NCI-H345 treated with DMSO at 0.1 percent for 48 hours (cell line): ENCODE measurements around the gene PHACTR1.

Source experiments
- DNase-seq: peaks from one replicate; lab custom pipeline; 2025; ENCODE audit not compliant: unreplicated experiment; lab: John Stamatoyannopoulos, UW

Gene PHACTR1

GRCh38 chr6:13278164-13278563 is 561.6 kb downstream of the PHACTR1 start:
- DNase-seq, result no peak

- no peak for DNase-seq
Observed at GRCh38 chr6:13278991-13279390, 562.4 kb downstream of the PHACTR1 start.

GRCh38 chr6:13280254-13280653 is 563.7 kb downstream of the PHACTR1 start:
- no peak for DNase-seq

GRCh38 chr6:13281686-13282085 is 565.1 kb downstream of the PHACTR1 start:
- DNase-seq, result no peak

- DNase-seq, result no peak
Observed at GRCh38 chr6:13282393-13283069, 566.0 kb downstream of the PHACTR1 start.

GRCh38 chr6:13283331-13283730 is 566.8 kb downstream of the PHACTR1 start:
- DNase-seq, result no peak

GRCh38 chr6:13284646-13285045 is 568.1 kb downstream of the PHACTR1 start:
- no peak for DNase-seq

GRCh38 chr6:13285705-13286104 is 569.1 kb downstream of the PHACTR1 start:
- no peak for DNase-seq

- no peak for DNase-seq
Observed at GRCh38 chr6:13286181-13286580, 569.6 kb downstream of the PHACTR1 start.

GRCh38 chr6:13287104-13287503 is 570.5 kb downstream of the PHACTR1 start:
- DNase-seq, result no peak

GRCh38 chr6:13288481-13288880 is 571.9 kb downstream of the PHACTR1 start:
- DNase-seq, result no peak

- DNase-seq, result no peak
Observed at GRCh38 chr6:13288969-13289391, 572.4 kb downstream of the PHACTR1 start.

- DNase-seq, result no peak
Observed at GRCh38 chr6:13289789-13290318, 573.3 kb downstream of the PHACTR1 start.

- DNase-seq, result no peak
Observed at GRCh38 chr6:13290335-13290734, 573.8 kb downstream of the PHACTR1 start.

- no peak for DNase-seq
Observed at GRCh38 chr6:13292774-13293173, 576.2 kb downstream of the PHACTR1 start.

GRCh38 chr6:13294499-13295069 is 578.0 kb downstream of the PHACTR1 start:
- DNase-seq, result no peak

GRCh38 chr6:13295576-13295975 is 579.0 kb downstream of the PHACTR1 start:
- DNase-seq, result no peak

GRCh38 chr6:13296536-13296997 is 580.0 kb downstream of the PHACTR1 start:
- DNase-seq, result peak; percentile 1

GRCh38 chr6:13297391-13297790 is 580.8 kb downstream of the PHACTR1 start:
- DNase-seq, result no peak

GRCh38 chr6:13298446-13298845 is 581.9 kb downstream of the PHACTR1 start:
- no peak for DNase-seq

- DNase-seq, result no peak
Observed at GRCh38 chr6:13299403-13299821, 582.8 kb downstream of the PHACTR1 start.

GRCh38 chr6:13299918-13300317 is 583.4 kb downstream of the PHACTR1 start:
- no peak for DNase-seq
